ENCODE results near the gene NHERF1. TPM values are rescaled to one million over a fixed set of nuclear protein-coding genes. Genes with fewer than 3 reads are reported as not detected.

The NHERF1 gene
- 10 to 100 TPM; 15.8 to 82.8 (median 36.4) TPM for total RNA-seq

DNA sequence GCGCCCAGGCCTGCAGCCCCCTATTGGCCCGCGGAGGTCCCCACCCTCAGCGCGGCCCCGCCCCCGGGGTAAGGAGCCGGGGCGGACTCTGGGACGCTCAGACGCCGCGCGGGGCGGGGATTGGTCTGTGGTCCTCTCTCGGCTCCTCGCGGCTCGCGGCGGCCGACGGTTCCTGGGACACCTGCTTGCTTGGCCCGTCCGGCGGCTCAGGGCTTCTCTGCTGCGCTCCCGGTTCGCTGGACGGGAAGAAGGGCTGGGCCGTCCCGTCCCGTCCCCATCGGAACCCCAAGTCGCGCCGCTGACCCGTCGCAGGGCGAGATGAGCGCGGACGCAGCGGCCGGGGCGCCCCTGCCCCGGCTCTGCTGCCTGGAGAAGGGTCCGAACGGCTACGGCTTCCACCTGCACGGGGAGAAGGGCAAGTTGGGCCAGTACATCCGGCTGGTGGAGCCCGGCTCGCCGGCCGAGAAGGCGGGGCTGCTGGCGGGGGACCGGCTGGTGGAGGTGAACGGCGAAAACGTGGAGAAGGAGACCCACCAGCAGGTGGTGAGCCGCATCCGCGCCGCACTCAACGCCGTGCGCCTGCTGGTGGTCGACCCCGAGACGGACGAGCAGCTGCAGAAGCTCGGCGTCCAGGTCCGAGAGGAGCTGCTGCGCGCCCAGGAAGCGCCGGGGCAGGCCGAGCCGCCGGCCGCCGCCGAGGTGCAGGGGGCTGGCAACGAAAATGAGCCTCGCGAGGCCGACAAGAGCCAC, at the start of gene NHERF1:
TSS of gene NHERF1 (plus strand) at position 100 of the 750 bp plus-strand sequence. CDS start at position 319, 219 bp downstream.
- TF ChIP-seq POLR2A (IDR thresholded peaks at IDR 0.05) (peak; percentile 89), POLR2AphosphoS5 (IDR thresholded peaks at IDR 0.05) (peak; percentile 75 to 96 (median 93))
- TF ChIP-seq, protein P1, sequence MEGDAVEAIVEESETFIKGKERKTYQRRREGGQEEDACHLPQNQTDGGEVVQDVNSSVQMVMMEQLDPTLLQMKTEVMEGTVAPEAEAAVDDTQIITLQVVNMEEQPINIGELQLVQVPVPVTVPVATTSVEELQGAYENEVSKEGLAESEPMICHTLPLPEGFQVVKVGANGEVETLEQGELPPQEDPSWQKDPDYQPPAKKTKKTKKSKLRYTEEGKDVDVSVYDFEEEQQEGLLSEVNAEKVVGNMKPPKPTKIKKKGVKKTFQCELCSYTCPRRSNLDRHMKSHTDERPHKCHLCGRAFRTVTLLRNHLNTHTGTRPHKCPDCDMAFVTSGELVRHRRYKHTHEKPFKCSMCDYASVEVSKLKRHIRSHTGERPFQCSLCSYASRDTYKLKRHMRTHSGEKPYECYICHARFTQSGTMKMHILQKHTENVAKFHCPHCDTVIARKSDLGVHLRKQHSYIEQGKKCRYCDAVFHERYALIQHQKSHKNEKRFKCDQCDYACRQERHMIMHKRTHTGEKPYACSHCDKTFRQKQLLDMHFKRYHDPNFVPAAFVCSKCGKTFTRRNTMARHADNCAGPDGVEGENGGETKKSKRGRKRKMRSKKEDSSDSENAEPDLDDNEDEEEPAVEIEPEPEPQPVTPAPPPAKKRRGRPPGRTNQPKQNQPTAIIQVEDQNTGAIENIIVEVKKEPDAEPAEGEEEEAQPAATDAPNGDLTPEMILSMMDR (IDR thresholded peaks at IDR 0.05), result peak in 1 of 3 donors; percentile 27
- peak; percentile 95 to 96 for DNase-seq (ENCODE audit: low spot score in 2 of 2)
- H3K4me1 ChIP-seq, result peaks cover 0 to 4% of the 10 kb centered on the region in 2 donors
- H3K27me3 ChIP-seq, result no peaks in the 10 kb centered on the region
- peak within 1 kb of the TSS; percentile 81 to 93 (median 90) for H3K4me3 ChIP-seq
- intact Hi-C loops (cut with DNase I; ENCODE audit: low total_unique reads), result loop anchor here (2.0 kb wide), 1 partner anchor 122 kb away; no protein-coding TSS in a partner anchor
- H3K36me3 ChIP-seq, result no peaks in the 10 kb centered on the region
- H3K9me3 ChIP-seq, result no peaks in the 10 kb centered on the region
- H3K27ac ChIP-seq, result peak within 1 kb of the TSS; percentile 82 to 89

GRCh38 chr17:74699236-74699635, 49.2 kb upstream of the NHERF1 start:
- DNase-seq (ENCODE audit: low spot score in 2 of 2), result no peak
- no peaks in the 10 kb centered on the region for H3K36me3 ChIP-seq
- no peaks in the 10 kb centered on the region for H3K9me3 ChIP-seq
- no peaks in the 10 kb centered on the region for H3K4me1 ChIP-seq
- no peak overlapping the region for H3K27ac ChIP-seq
- H3K27me3 ChIP-seq, result peaks cover 0 to 10% of the 10 kb centered on the region in 2 donors
- intact Hi-C loops (cut with DNase I; ENCODE audit: low total_unique reads), result no loop called here
- H3K4me3 ChIP-seq, result no peak overlapping the region
- TF ChIP-seq, protein P1 (IDR thresholded peaks at IDR 0.05), result no peak
- no peak for TF ChIP-seq POLR2A (IDR thresholded peaks at IDR 0.05)
- TF ChIP-seq POLR2AphosphoS5 (IDR thresholded peaks at IDR 0.05), result no peak

DNA sequence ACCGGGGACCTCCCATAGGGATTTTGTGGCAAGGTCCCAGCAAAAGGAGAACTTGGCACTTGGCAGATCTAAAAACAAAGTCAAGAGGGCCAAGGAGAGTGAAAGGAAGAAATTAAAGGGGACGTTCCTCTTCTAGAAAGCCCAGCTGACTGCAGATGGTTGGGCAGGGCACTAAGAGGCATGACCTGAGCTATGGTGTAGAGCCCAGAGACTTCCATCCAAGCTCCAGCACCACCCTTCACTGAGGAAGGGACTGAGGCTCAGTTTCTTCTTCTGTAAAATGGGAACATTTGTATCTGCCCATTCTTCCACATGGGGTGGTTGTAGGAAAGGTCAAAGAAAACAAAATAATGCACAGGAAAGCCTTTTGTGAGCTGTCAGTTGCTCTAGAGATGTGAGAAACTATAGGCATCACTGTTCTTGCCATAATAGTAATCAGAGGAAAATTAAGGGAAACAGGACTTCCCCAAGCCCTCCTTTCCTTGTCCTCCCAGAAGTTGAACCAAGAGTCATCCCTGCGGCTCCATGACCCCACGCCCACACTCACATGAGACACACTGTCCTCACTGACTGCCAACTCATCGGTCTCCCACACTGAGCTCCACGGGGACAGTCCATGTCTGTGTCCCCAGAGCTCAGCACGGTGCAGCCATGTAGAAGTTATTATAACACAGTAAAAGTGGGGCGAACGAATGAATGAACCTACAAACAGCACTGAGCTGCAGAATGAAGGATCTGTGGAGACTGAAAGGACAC, 46.1 kb upstream of the NHERF1 start:
- TF ChIP-seq POLR2AphosphoS5 (IDR thresholded peaks at IDR 0.05) (no peak), POLR2A (IDR thresholded peaks at IDR 0.05) (no peak)
- TF ChIP-seq, protein P1 (IDR thresholded peaks at IDR 0.05), result no peak
- H3K27ac ChIP-seq, result no peak overlapping the region
- intact Hi-C loops (cut with DNase I; ENCODE audit: low total_unique reads), result no loop called here
- H3K4me3 ChIP-seq, result no peak overlapping the region
- H3K27me3 ChIP-seq, result peaks cover 0 to 4% of the 10 kb centered on the region in 2 donors
- DNase-seq (ENCODE audit: low spot score in 2 of 2), result no peak
- H3K9me3 ChIP-seq, result no peaks in the 10 kb centered on the region
- H3K4me1 ChIP-seq, result no peaks in the 10 kb centered on the region
- no peaks in the 10 kb centered on the region for H3K36me3 ChIP-seq

DNA sequence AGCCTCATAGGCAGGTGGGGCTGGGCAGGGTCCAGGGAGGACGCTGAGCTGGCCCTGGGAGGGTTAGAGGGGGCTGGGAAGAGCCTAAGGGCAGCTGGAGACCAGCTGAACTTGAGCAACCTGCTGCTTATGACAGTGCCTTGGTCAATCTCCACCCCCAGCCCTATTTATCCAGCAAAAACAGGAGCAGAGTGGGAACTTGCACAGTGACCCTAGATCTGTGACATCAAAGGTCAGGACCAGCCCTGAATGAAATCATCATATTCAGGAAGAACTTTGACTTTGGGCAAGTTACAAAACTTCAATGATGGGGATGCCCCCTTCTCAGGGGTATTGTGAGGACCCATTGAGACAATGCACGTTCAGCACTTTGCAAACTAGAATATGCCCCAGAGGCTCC, 45.1 kb upstream of the NHERF1 start:
- no peaks in the 10 kb centered on the region for H3K36me3 ChIP-seq
- no peak overlapping the region for H3K27ac ChIP-seq
- intact Hi-C loops (cut with DNase I; ENCODE audit: low total_unique reads), result no loop called here
- no peak for DNase-seq (ENCODE audit: low spot score in 2 of 2)
- H3K9me3 ChIP-seq, result no peaks in the 10 kb centered on the region
- TF ChIP-seq POLR2AphosphoS5 (IDR thresholded peaks at IDR 0.05), result no peak
- no peak for TF ChIP-seq POLR2A (IDR thresholded peaks at IDR 0.05)
- TF ChIP-seq, protein P1 (IDR thresholded peaks at IDR 0.05), result no peak
- H3K4me3 ChIP-seq, result no peak overlapping the region
- H3K4me1 ChIP-seq, result no peaks in the 10 kb centered on the region
- H3K27me3 ChIP-seq, result peaks cover 0 to 4% of the 10 kb centered on the region in 2 donors

GRCh38 chr17:74704544-74704943, 43.9 kb upstream of the NHERF1 start:
- Histone ChIP-seq H3K36me3 (no peaks in the 10 kb centered on the region), H3K4me3 (no peak overlapping the region), H3K27me3 (peaks cover 0 to 4% of the 10 kb centered on the region in 2 donors), H3K27ac (no peak overlapping the region), H3K9me3 (no peaks in the 10 kb centered on the region), H3K4me1 (no peaks in the 10 kb centered on the region)
- no peak for DNase-seq (ENCODE audit: low spot score in 2 of 2)
- intact Hi-C loops (cut with DNase I; ENCODE audit: low total_unique reads), result no loop called here
- TF ChIP-seq POLR2A (IDR thresholded peaks at IDR 0.05) (no peak), POLR2AphosphoS5 (IDR thresholded peaks at IDR 0.05) (no peak)
- TF ChIP-seq, protein P1 (IDR thresholded peaks at IDR 0.05), result no peak

Data from breast epithelium (tissue), 4 donors.